SKM-1 treated with dmso at 0.1 percent for 144 hours (cell line): Measurements from ENCODE around the gene CLEC11A.

Experiments used
- DNase-seq: peaks from one replicate; lab custom pipeline; 2025; ENCODE audit not compliant: unreplicated experiment; lab: John Stamatoyannopoulos, UW

The CLEC11A gene

GRCh38 chr19:50723069-50723468, at the start of gene CLEC11A:
CLEC11A (plus strand) TSS chr19:50723364; CDS start chr19:50723526, 162 bp downstream.
- peak; percentile 60 for DNase-seq

- DNase-seq = no peak
Measured at GRCh38 chr19:50676625-50677197, 46.5 kb upstream of the CLEC11A start.

GRCh38 chr19:50677636-50678035, 45.5 kb upstream of the CLEC11A start:
- DNase-seq = no peak

DNA sequence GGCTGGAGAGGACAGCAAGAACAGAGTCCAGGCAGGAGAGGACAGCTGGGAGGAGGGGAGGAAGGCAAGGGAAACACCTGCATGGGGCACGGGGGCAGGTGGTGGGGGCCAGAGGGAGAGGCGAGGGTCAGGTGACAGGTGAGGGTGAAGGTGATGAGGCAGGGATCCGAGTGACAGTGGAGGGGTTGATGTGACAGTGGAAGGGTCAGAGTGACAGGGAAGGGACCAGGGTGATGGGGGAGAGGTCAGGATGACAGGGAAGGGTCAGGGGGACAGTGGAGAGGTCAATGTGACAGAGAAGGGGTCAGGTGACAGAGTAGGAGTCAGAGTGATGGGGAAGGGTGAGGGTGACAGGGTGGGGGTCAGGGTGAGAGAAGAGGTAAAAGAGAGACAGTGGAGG, 44.8 kb upstream of the CLEC11A start:
- DNase-seq = no peak

- peak; percentile 73 for DNase-seq
Measured at GRCh38 chr19:50679177-50680125, 43.7 kb upstream of the CLEC11A start.

GRCh38 chr19:50686310-50687032, 36.7 kb upstream of the CLEC11A start:
- DNase-seq = no peak

DNA sequence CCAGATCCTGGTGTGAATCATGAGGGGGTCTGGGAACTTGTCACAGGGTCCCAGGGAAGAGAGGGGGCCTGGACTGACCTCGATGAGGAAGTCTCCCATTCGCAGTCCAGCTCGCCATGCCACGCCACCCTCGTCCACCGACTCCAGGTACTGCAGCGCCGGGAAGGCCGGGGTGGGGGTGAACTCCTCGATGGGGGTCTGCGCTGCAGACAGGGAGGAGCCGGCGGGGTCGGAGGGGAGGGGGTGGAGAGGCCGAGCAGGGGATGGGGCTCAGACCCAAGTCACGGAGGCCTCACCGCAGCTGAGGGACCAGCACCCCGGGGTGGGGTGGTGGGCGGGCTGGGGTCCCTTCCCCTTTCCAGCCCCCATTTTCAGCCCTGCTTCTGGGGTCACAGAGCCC, 34.4 kb upstream of the CLEC11A start:
- DNase-seq = no peak

DNA sequence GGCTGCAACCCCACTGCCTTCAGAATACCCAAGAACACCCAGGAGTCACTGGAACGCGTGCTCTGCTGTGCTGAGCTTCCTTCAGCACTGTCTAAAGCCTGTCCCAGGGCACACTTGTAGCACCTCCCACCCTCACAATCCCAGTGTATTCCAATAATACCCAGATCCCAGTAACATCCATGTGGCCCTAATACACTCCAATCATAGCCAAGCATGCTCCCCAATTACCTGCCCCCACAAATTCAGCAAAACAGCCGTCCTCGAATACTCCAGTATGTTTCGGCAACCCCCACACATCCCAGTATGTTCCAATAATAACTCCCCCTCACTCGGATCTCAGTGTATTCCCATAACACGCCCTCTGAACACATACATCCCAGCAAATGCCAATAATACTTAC, 32.7 kb upstream of the CLEC11A start:
- DNase-seq = no peak

DNA sequence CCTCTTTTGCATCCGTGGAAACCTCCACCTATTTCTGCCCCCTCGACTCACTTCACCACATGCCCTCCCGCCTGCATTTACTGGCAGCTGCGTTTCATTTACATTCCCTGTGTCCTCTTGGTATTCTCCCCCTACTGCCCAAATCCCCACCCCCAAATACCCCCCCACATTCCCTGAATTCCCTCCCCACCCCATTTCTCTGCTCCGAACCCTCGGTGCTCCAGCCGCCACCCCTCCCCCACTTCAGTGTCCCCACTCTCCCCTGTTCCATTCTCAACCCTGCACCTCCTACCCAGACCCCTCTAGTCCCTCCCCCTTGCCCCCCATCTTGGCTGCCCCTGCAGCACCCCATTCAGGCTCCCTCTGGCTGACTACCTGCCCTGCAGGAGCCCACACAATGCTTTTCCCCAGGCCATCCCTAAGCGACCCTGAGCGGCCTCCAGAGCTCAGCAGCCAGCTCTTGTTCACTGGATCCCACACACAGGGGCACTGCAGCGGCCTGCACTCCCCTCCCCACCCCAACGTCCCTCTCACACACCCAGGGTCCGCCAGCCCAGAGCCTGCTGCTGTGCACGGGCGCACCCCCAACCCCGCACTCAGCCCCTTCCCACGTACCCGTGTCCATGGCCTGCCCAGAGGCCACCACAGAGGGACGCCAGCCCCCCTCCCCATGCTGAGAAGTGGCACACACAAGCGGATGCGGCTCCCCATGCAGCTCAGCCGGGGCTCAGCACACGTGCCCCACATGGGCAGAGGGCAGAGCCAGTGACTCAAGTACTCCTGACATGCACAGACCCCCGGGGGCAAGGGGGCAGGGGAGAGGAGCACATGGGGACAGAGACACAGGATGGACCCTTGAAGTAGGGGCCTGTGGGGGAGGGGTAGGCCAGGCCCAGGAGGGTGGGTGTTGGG, 29.8 kb upstream of the CLEC11A start:
- DNase-seq = no peak

- no peak for DNase-seq
Measured at GRCh38 chr19:50694815-50695145, 28.4 kb upstream of the CLEC11A start.

- DNase-seq = no peak
Measured at GRCh38 chr19:50695251-50696093, 27.7 kb upstream of the CLEC11A start.

DNA sequence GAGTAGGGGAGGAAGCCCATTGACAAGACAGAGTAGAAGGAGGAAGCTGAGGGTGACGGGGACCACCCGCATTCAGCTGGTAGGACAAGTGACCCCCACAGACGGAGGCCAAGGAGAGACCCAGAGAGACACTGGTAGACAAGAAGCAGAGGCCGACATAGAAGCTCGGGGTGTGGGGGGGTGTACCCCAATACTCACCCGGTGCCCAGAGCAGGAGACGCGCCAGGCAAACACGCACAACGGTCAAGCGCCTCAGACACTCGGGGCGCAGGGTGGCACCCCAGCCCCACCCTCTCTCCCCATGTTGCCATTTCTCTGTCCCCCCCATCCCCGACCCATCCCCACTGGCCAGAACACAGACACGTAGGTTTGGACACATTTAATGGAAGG, 27.1 kb upstream of the CLEC11A start:
- no peak for DNase-seq

DNA sequence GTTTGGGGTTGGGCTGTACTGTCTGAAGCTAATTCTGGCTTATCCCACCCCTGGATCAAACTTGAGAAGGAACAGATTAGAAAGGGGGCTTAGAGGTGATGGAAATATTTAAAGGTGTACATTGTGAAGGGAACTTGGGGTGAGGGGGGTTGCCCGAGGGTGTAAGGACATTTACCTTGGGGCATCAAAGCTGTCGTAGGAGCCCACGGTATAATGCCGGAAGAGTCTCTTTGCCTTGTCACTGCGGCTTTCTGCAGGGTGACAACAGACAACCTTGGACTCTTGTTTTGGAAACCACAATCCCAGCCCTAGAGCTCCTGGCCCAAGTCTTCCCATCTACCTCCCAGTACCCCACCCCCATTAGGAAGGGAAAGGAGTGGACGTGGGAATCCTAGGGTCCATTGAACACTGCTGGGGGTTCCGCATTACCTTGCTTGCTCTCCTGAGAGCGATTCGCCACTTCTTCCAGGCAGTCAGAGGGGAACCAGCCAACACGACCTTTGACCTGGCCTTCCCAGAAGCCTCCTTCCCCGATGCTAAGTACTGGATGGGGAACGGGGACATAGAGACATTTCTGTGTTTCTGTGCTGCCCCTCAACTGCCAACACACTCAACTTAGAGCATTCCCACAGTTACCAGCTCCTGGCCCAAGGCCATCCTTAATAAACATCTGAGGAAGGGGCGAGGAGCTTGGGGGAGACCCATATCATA, 25.6 kb upstream of the CLEC11A start:
- no peak for DNase-seq

DNA sequence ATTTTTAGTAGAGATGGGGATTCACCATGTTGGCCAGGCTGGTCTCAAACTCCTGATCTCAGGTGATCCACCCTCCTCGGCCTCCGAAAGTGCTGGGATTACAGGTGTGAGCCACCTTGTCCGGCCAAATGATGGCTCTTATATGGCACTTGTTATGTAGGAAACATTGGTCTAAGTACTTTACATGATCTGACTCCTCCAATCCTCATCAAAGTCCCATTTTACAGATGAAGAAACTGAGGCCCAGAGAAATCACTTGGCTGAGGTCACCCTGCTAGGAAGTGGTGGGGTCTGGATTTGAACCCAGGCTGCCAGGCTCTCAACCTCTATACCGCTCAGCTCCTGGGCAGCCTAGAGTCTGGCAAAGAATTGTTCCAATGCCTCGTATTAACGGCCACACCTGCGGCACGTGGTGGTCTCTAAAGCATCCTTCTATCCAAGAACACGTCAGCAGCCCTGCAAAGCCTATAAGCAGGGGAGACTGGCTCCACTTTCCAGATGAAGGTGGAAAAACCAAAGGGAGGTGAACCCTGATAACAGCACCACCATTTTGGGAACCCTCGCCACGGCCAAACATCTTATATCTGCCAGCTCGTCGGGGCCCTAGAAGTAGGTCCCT, 21.7 kb upstream of the CLEC11A start:
- DNase-seq = no peak

- no peak for DNase-seq
Measured at GRCh38 chr19:50702158-50702870, 20.9 kb upstream of the CLEC11A start.

DNA sequence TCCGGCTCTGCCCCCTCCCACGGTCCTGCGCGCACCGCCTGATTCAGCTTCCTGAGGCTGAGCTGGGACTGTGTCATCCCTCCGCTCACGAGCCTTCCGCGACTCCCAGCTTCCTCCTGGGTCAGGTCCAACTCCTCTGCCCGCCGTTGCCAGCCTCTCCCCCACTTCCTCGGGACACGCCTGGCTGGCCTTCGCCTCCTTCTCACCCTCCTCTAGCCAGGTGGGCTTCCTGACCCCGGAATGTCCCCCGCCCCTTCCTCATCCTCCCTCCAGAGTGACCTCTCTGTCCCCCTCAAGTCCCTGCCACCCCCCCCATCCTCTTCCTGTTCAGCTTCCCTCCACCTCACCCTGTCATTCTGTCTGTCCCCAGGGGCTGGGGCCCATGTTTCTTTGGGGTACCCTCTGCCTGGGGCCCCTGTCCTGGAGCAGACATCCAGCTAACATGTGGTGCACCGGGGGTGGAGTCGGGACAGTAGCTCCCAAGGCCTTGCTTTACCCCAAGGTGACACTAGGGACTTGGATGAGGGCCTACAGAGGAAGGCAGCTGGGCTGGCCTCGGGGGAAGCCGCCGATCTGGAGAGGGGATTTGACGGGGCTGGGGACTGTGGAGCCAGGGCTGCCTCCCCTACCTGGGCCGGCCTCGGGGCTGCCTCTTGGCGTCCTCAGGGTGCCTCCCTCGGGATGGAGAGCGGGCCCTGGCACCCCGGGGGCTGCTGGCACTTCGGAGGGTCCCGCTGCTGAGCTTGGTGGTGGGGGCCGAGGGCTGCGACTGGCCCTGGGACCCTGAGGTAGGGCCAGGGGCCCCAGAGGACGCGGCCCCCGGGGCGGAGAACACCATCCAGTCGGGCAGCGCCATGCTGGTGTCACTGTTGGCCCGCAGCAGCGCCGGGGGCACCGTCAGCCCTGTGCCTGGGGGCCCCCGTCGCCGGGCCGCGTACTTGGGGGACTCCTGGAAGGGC, 20.0 kb upstream of the CLEC11A start:
- no peak for DNase-seq
